Posterior vena cava (tissue), 2 donors: ENCODE results near the gene GRK3. TPM values are rescaled to one million over a fixed set of nuclear protein-coding genes. Genes with fewer than 3 reads are reported as not detected.
"Not testable (repeated sequence)": the region's sequence is repeated elsewhere in the genome, so short reads cannot be mapped to it uniquely, and the experiment has no call there.

Source experiments
- DNase-seq: peaks from one replicate; pipeline ENCODE4 v3.0.0-alpha.2; 2020; ENCODE audit warnings: low spot score
- intact Hi-C, 2 donors: fragments of 100-400 bp; cut with DNase I; formaldehyde crosslinking; loops; one replicate each; pipeline versions ENCODE4 v1.14.1 to v1.14.2; 2022 to 2023
- total RNA-seq, 2 donors: library from RNA; stranded (reverse); fragmentation: NEBNext Ultra II Directional; extraction: Animal tissue kit (Norgen Biotek cat#: 25700); gene quantifications; one replicate each; pipeline ENCODE4 v1.2.1, GENCODE V29; 2021
- donor health status: DM: yes; HTN: yes; CAD: no.
- donor health status: DM: yes; HTN: yes; CAD: no.

Gene GRK3
- total RNA-seq, 2 donors from 2014 or later: 7.7 to 8.2 TPM

GRCh38 chr22:25682109-25682508 lies 117.6 kb downstream of the GRK3 start:
- intact Hi-C loops: no loop called here
- DNase-seq: no peak

GRCh38 chr22:25688627-25689026 lies 124.2 kb downstream of the GRK3 start:
- intact Hi-C loops: no loop called here
- DNase-seq: no peak

GRCh38 chr22:25689631-25690030 lies 125.2 kb downstream of the GRK3 start:
- no peak for DNase-seq
- intact Hi-C loops: no loop called here

- no peak for DNase-seq
- intact Hi-C loops: no loop called here
These were observed 126.3 kb downstream of the GRK3 start for GRCh38 chr22:25690798-25691197.

- DNase-seq: no peak
- intact Hi-C loops: no loop called here
These were observed 128.2 kb downstream of the GRK3 start for GRCh38 chr22:25692397-25693267.

- intact Hi-C loops: no loop called here
- no peak for DNase-seq
These were observed 128.7 kb downstream of the GRK3 start for GRCh38 chr22:25693268-25693565.

GRCh38 chr22:25694196-25694907 lies 129.9 kb downstream of the GRK3 start:
- no peak for DNase-seq
- intact Hi-C loops: no loop called here

GRCh38 chr22:25695146-25695545 lies 130.7 kb downstream of the GRK3 start:
- DNase-seq: no peak
- intact Hi-C loops: loop anchor here in 1 of 2 donors (5.0 kb wide), 1 partner anchor 243 kb away; no protein-coding TSS in a partner anchor

- intact Hi-C loops: loop anchor here in 1 of 2 donors (5.0 kb wide), 1 partner anchor 244 kb away; no protein-coding TSS in a partner anchor
- DNase-seq: no peak
These were observed 132.3 kb downstream of the GRK3 start for GRCh38 chr22:25696763-25697162.

GRCh38 chr22:25697181-25697664 lies 132.7 kb downstream of the GRK3 start:
- DNase-seq: no peak
- intact Hi-C loops: loop anchor here in 1 of 2 donors (5.0 kb wide), 1 partner anchor 245 kb away; no protein-coding TSS in a partner anchor

- intact Hi-C loops: loop anchor here in 1 of 2 donors (5.0 kb wide), 1 partner anchor 246 kb away; no protein-coding TSS in a partner anchor
- no peak for DNase-seq
These were observed 133.5 kb downstream of the GRK3 start for GRCh38 chr22:25697978-25698377.

- intact Hi-C loops: loop anchor here in 1 of 2 donors (5.0 kb wide), 1 partner anchor 246 kb away; no protein-coding TSS in a partner anchor
- no peak for DNase-seq
These were observed 134.0 kb downstream of the GRK3 start for GRCh38 chr22:25698461-25698860.

- intact Hi-C loops: loop anchor here in 1 of 2 donors (5.0 kb wide), 1 partner anchor 247 kb away; no protein-coding TSS in a partner anchor
These were observed 134.5 kb downstream of the GRK3 start for GRCh38 chr22:25698978-25699377.

GRCh38 chr22:25701056-25701780 lies 136.7 kb downstream of the GRK3 start:
- intact Hi-C loops: no loop called here
- DNase-seq: no peak

More at GRCh38 chr22:25698978-25699377, 134.5 kb downstream of the GRK3 start:
- DNase-seq: no peak

- intact Hi-C loops: no loop called here
- no peak for DNase-seq
These were observed 137.6 kb downstream of the GRK3 start for GRCh38 chr22:25702040-25702439.

GRCh38 chr22:25702571-25703167 lies 138.2 kb downstream of the GRK3 start:
- intact Hi-C loops: no loop called here
- no peak for DNase-seq

GRCh38 chr22:25704701-25705100 lies 140.2 kb downstream of the GRK3 start:
- no peak for DNase-seq
- intact Hi-C loops: no loop called here

GRCh38 chr22:25706197-25706596 lies 141.7 kb downstream of the GRK3 start:
- no peak for DNase-seq
- intact Hi-C loops: no loop called here

GRCh38 chr22:25708430-25708829 lies 144.0 kb downstream of the GRK3 start:
- not testable (repeated sequence) for DNase-seq

More at GRCh38 chr22:25708430-25708829, 144.0 kb downstream of the GRK3 start:
- intact Hi-C loops: not testable (repeated sequence)
